H9 (cell line): ENCODE measurements around the gene ARHGEF7. TPM values are rescaled to one million over a fixed set of nuclear protein-coding genes. Genes with fewer than 3 reads are reported as not detected.

ENCODE experiments used
- DNase-seq: peaks from one replicate; pipeline ENCODE4 v3.0.0-alpha.2; 2017
- H2AFZ ChIP-seq: one replicate; pipeline ENCODE4 v1.6.1; 2013; ENCODE audit warnings: mild to moderate bottlenecking, low read length, control low read depth, moderate library complexity
- H2AK5ac ChIP-seq: 2 replicates; pipeline ENCODE4 v1.6.1; 2013; ENCODE audit warnings: low read length, control low read depth, mixed read lengths; ENCODE audit not compliant: insufficient read length
- H2BK120ac ChIP-seq: one replicate; pipeline ENCODE4 v1.6.1; 2013; ENCODE audit warnings: low read depth, mild to moderate bottlenecking, low read length, control low read depth, inconsistent platforms; ENCODE audit not compliant: poor library complexity, severe bottlenecking
- H2BK12ac ChIP-seq: 2 replicates; pipeline ENCODE4 v1.6.1; 2013; ENCODE audit warnings: low read length, control low read depth, mixed read lengths, low read depth; ENCODE audit not compliant: insufficient read length
- H2BK15ac ChIP-seq: 2 replicates; pipeline ENCODE4 v1.6.1; 2013; ENCODE audit warnings: low read depth, low read length, control low read depth
- H2BK20ac ChIP-seq: one replicate; pipeline ENCODE4 v1.6.1; 2013; ENCODE audit warnings: low read depth, mild to moderate bottlenecking, low read length, control low read depth, inconsistent platforms; ENCODE audit not compliant: poor library complexity, severe bottlenecking
- H2BK5ac ChIP-seq: 2 replicates; pipeline ENCODE4 v1.6.1; 2013; ENCODE audit warnings: low read length, control low read depth, mixed read lengths; ENCODE audit not compliant: insufficient read length
- H3K14ac ChIP-seq: 2 replicates; pipeline ENCODE4 v1.6.1; 2013; ENCODE audit warnings: low read length, control low read depth; ENCODE audit not compliant: insufficient read depth
- H3K18ac ChIP-seq: 2 replicates; pipeline ENCODE4 v1.6.1; 2013; ENCODE audit warnings: low read depth, mild to moderate bottlenecking, mixed read lengths, low read length, control low read depth; ENCODE audit not compliant: insufficient read length
- H3K23ac ChIP-seq: 2 replicates; pipeline ENCODE4 v1.6.1; 2013; ENCODE audit warnings: low read length, control low read depth, mixed read lengths, low read depth; ENCODE audit not compliant: insufficient read length
- H3K23me2 ChIP-seq: 2 replicates; pipeline ENCODE4 v1.6.1; 2013; ENCODE audit warnings: low read depth, mild to moderate bottlenecking, mixed read lengths, low read length, control low read depth; ENCODE audit not compliant: insufficient read length, poor library complexity, severe bottlenecking
- H3K27ac ChIP-seq: 2 replicates; pipeline ENCODE4 v1.5.1; 2013; ENCODE audit warnings: low read length, control low read depth, mixed read lengths, low read depth; ENCODE audit not compliant: insufficient read length
- H3K27me3 ChIP-seq: 2 replicates; pipeline ENCODE4 v1.6.1; 2013; ENCODE audit warnings: low read length, control low read depth, inconsistent platforms; ENCODE audit not compliant: insufficient read depth
- H3K4ac ChIP-seq: 2 replicates; pipeline ENCODE4 v1.6.1; 2013; ENCODE audit warnings: low read depth, mild to moderate bottlenecking, control low read depth, inconsistent platforms, low read length, moderate library complexity
- H3K4me1 ChIP-seq: 2 replicates; pipeline ENCODE4 v1.6.1; 2013; ENCODE audit warnings: low read length, control low read depth, inconsistent platforms; ENCODE audit not compliant: insufficient read depth
- H3K4me2 ChIP-seq: 2 replicates; pipeline ENCODE4 v1.6.1; 2013; ENCODE audit warnings: low read length, control low read depth, mixed read lengths; ENCODE audit not compliant: insufficient read length, insufficient read depth
- H3K56ac ChIP-seq: 2 replicates; pipeline ENCODE4 v1.6.1; 2013; ENCODE audit warnings: low read depth, mild to moderate bottlenecking, mixed read lengths, low read length, control low read depth; ENCODE audit not compliant: insufficient read length
- H3K79me1 ChIP-seq: 2 replicates; pipeline ENCODE4 v1.6.1; 2013; ENCODE audit warnings: low read depth, mild to moderate bottlenecking, moderate library complexity, low read length, control low read depth, inconsistent platforms; ENCODE audit not compliant: insufficient read depth, poor library complexity, severe bottlenecking
- H3K79me2 ChIP-seq: 2 replicates; pipeline ENCODE4 v1.6.1; 2013; ENCODE audit warnings: low read length, control low read depth, inconsistent platforms; ENCODE audit not compliant: insufficient read depth
- H3K9ac ChIP-seq: 2 replicates; pipeline ENCODE4 v1.6.1; 2013; ENCODE audit warnings: low read length, control low read depth, mixed read lengths; ENCODE audit not compliant: insufficient read length; ENCODE audit errors: extremely low read depth
- H3K9me3 ChIP-seq: one replicate; pipeline ENCODE4 v1.6.1; 2013; ENCODE audit warnings: low read depth, low read length, inconsistent platforms; ENCODE audit not compliant: control insufficient read depth
- H3T11ph ChIP-seq: one replicate; pipeline ENCODE4 v1.6.1; 2013; ENCODE audit warnings: mild to moderate bottlenecking, low read length, control low read depth, inconsistent platforms
- H4K20me1 ChIP-seq: one replicate; pipeline ENCODE4 v1.6.1; 2013; ENCODE audit not compliant: control insufficient read depth, insufficient read length, insufficient read depth
- H4K5ac ChIP-seq: 2 replicates; pipeline ENCODE4 v1.6.1; 2013; ENCODE audit warnings: low read depth, mild to moderate bottlenecking, mixed read lengths, low read length, control low read depth; ENCODE audit not compliant: insufficient read length
- H4K8ac ChIP-seq: replicated peaks from 2 replicates; pipeline ENCODE4 v1.6.1; 2013; ENCODE audit warnings: low read length, control low read depth, mixed read lengths, low read depth; ENCODE audit not compliant: insufficient read length
- H4K91ac ChIP-seq: 2 replicates; pipeline ENCODE4 v1.6.1; 2013; ENCODE audit warnings: low read depth, mild to moderate bottlenecking, moderate library complexity, mixed read lengths, low read length, control low read depth; ENCODE audit not compliant: insufficient read length
- H3K27ac Mint-ChIP-seq, 3 experiments: 2 replicates in 2 of 3; 3 replicates in 1 of 3; pipeline ENCODE4 v1.8.0; 2020 to 2021; ENCODE audit warnings: mixed read lengths in 3 of 3, mild to moderate bottlenecking in 1 of 3, moderate library complexity in 1 of 3
- H3K27me3 Mint-ChIP-seq: 2 replicates; pipeline ENCODE4 v1.8.0; 2021; ENCODE audit warnings: low read depth, mild to moderate bottlenecking, moderate library complexity, mixed read lengths
- H3K36me3 Mint-ChIP-seq, 3 experiments: 2 replicates in 2 of 3; 3 replicates in 1 of 3; pipeline ENCODE4 v1.8.0; 2020 to 2021; ENCODE audit warnings: low read depth in 3 of 3, mixed read lengths in 3 of 3; ENCODE audit not compliant: insufficient read depth in 1 of 3
- H3K4me1 Mint-ChIP-seq, 2 experiments: 2 replicates each; pipeline ENCODE4 v1.8.0; 2020; ENCODE audit warnings: mixed read lengths in 2 of 2
- H3K4me3 Mint-ChIP-seq, 2 experiments: 2 replicates in 1 of 2; 3 replicates in 1 of 2; pipeline ENCODE4 v1.8.0; 2020 to 2021; ENCODE audit warnings: mild to moderate bottlenecking in 2 of 2, mixed read lengths in 2 of 2, moderate library complexity in 1 of 2
- H3K9me3 Mint-ChIP-seq, 2 experiments: 2 replicates in 1 of 2; 3 replicates in 1 of 2; pipeline ENCODE4 v1.8.0; 2020; ENCODE audit warnings: mild to moderate bottlenecking in 2 of 2, mixed read lengths in 2 of 2, moderate library complexity in 1 of 2
- WGBS: extraction: QIAGEN DNeasy Blood & Tissue Kit; methylation state at CpG from one replicate; pipeline ENCODE4 v1.1.7; 2013; ENCODE audit warnings: missing lambda C conversion rate, low lambda C conversion rate, mixed read lengths; ENCODE audit not compliant: insufficient read length; ENCODE audit errors: extremely low coverage; 5-methylcytosine and 5-hydroxymethylcytosine counted together
- total RNA-seq: library from RNA; stranded (reverse); gene quantifications from 2 replicates; pipeline ENCODE4 v1.2.1, GENCODE V29; 2021
- TF ChIP-seq, protein P1 (sequence below): fragments of 200-600 bp; sonication (generic); conservative IDR thresholded peaks from 3 replicates; pipeline ENCODE4 v1.8.0; 2021; ENCODE audit warnings: antibody characterized with exemption, mild to moderate bottlenecking

The ARHGEF7 gene
- total RNA-seq, 1 experiment from 2014 or later, result 51.9 TPM

DNA sequence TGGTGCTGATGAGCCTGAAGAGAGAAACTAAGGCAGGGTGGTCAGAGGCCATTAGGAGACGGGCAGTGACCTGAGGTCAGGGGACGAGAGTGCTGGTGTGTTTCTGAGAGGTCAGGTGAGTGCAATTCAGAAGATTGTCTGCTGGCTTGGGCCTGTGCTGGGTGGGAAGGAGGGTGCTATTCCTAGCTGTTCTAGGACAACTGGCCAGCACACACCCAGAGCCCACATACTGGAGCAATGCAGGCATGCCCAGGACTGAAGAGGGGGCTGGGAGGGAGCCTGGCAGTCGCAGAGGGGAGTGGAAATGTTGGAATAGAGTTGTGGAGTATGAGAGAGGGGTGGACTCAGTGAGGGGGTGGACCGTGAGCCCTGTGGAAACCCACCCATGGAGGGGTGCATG, 16.5 kb downstream of the ARHGEF7 start:
- H2BK20ac ChIP-seq, result no peak overlapping the region
- no peak overlapping the region for H2BK5ac ChIP-seq
- no peak overlapping the region for H3K9ac ChIP-seq
- H3K4me2 ChIP-seq, result no peak overlapping the region
- H2BK15ac ChIP-seq, result no peak overlapping the region
- Mint-ChIP-seq H3K27me3 (peaks cover 25% of the 10 kb centered on the region), H3K4me1 (no peaks in the 10 kb centered on the region), H3K27ac (no peak overlapping the region), H3K9me3 (no peaks in the 10 kb centered on the region; a peak in 1 of 5 replicates), H3K4me3 (no peak overlapping the region), H3K36me3 (no peaks in the 10 kb centered on the region)
- H2BK12ac ChIP-seq, result no peak overlapping the region
- H3K14ac ChIP-seq, result no peak overlapping the region
- H4K91ac ChIP-seq, result no peak overlapping the region
- TF ChIP-seq, protein P1, sequence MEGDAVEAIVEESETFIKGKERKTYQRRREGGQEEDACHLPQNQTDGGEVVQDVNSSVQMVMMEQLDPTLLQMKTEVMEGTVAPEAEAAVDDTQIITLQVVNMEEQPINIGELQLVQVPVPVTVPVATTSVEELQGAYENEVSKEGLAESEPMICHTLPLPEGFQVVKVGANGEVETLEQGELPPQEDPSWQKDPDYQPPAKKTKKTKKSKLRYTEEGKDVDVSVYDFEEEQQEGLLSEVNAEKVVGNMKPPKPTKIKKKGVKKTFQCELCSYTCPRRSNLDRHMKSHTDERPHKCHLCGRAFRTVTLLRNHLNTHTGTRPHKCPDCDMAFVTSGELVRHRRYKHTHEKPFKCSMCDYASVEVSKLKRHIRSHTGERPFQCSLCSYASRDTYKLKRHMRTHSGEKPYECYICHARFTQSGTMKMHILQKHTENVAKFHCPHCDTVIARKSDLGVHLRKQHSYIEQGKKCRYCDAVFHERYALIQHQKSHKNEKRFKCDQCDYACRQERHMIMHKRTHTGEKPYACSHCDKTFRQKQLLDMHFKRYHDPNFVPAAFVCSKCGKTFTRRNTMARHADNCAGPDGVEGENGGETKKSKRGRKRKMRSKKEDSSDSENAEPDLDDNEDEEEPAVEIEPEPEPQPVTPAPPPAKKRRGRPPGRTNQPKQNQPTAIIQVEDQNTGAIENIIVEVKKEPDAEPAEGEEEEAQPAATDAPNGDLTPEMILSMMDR, result no peak
- H2AFZ ChIP-seq, result no peak overlapping the region
- H4K8ac ChIP-seq, result no peak overlapping the region
- no peaks in the 10 kb centered on the region for H3K27me3 ChIP-seq
- H3K23me2 ChIP-seq, result no peaks in the 10 kb centered on the region
- H3K23ac ChIP-seq, result no peak overlapping the region
- DNase-seq, result no peak
- no peaks in the 10 kb centered on the region for H3K79me1 ChIP-seq
- no peak overlapping the region for H2BK120ac ChIP-seq
- H4K20me1 ChIP-seq, result no peaks in the 10 kb centered on the region
- H3K4me1 ChIP-seq, result no peaks in the 10 kb centered on the region
- H3K9me3 ChIP-seq, result no peaks in the 10 kb centered on the region
- H3K18ac ChIP-seq, result no peak overlapping the region
- H3K79me2 ChIP-seq, result no peaks in the 10 kb centered on the region
- H2AK5ac ChIP-seq, result no peak overlapping the region
- no peak overlapping the region for H3K27ac ChIP-seq
- no peak overlapping the region for H4K5ac ChIP-seq
- no peak overlapping the region for H3K4ac ChIP-seq
- no CpG with 5 or more reads among the region's 4 CpGs for WGBS
- no peak overlapping the region for H3T11ph ChIP-seq
- H3K56ac ChIP-seq, result no peak overlapping the region
